HTR-8/SVneo (cell line): Measurements from ENCODE around the gene RALGPS1.
A peak's percentile ranks its signal among the peaks of the same experiment; 100 is the strongest.

Experiments used
- DNase-seq: peaks from one replicate; pipeline ENCODE4 v3.0.0; 2011; ENCODE audit warnings: low spot score, mixed read lengths; ENCODE audit not compliant: insufficient read length
- FAIRE-seq: peaks from 2 replicates; lab custom pipeline; 2011; peaks lifted over from hg19 to GRCh38; lab: Jason Lieb, UNC

RALGPS1 gene

DNA sequence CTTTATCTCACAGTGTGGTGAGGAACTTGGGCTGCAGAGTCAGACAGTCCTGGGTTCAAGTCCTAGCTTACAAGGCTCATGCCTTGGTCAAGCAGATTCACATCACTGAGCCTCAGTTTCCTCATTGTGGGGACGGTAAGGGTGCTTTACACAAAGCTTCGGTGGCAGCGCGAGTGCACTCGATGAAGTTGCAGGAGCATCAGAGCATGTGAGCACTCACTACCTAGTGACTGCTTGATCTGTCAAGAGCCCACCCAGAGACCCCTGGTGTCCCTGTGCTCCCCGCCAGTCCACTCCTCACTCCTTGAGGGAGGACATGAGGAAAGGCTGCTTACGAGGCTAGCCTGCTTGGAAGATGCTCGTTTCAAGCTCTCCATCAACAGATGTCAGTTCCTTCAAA lies 293.8 kb downstream of the RALGPS1 start:
- no peak for DNase-seq
- no peak for FAIRE-seq

DNA sequence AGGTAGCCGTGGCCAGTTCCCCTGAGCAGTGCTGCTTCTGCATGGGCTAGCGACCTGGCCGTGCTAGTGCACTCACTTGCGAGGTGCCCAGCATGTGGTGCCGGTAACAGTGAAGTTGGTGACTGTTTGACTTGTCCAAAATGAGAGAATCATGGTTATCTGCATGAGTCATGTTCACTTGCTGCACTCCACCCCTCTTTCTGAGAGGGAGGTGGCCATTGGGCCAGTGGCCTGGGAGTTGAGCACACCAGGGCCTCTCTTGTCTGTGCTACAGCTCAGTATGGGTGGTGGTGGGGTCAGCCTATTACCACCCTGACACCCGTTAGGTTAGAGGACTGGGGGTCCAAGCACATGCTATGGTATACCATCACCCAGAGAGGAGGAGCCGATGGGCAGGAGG lies 294.6 kb downstream of the RALGPS1 start:
- FAIRE-seq (no peak), DNase-seq (no peak)

GRCh38 chr9:127209948-127210640 lies 295.5 kb downstream of the RALGPS1 start:
- FAIRE-seq (no peak), DNase-seq (no peak)

DNA sequence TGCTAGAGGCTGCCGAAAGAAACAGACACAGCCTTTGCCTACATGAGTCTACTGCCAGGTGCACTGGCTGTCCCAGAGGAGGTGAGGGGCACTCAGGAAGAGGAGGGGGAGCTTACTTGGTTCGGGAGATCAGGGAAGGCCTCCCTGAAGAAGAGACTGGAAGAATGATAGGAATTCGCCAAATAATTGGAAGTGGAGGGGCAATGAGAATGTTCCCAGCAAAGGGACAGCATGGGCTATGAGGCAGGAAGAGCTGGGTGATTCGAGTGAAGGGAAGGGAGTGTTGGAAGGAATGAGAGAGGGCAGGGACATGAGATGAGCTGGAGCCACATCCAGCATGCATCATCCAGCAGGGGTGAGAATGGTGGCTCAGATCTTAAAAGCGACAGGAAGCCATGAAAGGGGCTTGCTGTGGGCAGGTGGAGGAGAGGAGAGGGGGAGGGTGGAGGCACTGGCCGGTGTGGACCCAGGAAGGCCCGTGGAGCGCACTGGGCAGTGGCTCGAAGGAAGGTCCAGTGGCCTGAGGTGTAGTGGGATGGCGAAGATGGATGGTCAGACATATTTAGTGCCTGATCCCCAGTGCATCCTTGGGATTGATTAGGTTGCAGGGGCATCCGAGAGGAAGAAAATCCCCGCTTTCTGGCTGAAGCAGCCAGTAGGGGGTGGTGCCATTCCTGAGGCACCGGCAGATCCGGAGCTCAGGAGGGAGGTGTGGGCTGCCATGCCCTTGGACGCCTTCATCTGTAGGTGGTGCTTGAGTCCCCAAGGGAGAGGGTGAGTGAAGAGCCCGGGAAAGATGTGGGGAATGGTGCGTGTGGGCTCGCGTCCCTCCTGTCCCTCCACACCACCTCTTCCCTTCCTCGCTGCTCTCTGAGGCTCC lies 296.5 kb downstream of the RALGPS1 start:
- FAIRE-seq (no peak), DNase-seq (no peak)

GRCh38 chr9:127211983-127212382 lies 297.4 kb downstream of the RALGPS1 start:
- FAIRE-seq (no peak), DNase-seq (no peak)

- DNase-seq, result no peak
- no peak for FAIRE-seq
These were observed 297.9 kb downstream of the RALGPS1 start for GRCh38 chr9:127212453-127212852.

GRCh38 chr9:127213859-127214258 lies 299.3 kb downstream of the RALGPS1 start:
- no peak for DNase-seq
- no peak for FAIRE-seq

DNA sequence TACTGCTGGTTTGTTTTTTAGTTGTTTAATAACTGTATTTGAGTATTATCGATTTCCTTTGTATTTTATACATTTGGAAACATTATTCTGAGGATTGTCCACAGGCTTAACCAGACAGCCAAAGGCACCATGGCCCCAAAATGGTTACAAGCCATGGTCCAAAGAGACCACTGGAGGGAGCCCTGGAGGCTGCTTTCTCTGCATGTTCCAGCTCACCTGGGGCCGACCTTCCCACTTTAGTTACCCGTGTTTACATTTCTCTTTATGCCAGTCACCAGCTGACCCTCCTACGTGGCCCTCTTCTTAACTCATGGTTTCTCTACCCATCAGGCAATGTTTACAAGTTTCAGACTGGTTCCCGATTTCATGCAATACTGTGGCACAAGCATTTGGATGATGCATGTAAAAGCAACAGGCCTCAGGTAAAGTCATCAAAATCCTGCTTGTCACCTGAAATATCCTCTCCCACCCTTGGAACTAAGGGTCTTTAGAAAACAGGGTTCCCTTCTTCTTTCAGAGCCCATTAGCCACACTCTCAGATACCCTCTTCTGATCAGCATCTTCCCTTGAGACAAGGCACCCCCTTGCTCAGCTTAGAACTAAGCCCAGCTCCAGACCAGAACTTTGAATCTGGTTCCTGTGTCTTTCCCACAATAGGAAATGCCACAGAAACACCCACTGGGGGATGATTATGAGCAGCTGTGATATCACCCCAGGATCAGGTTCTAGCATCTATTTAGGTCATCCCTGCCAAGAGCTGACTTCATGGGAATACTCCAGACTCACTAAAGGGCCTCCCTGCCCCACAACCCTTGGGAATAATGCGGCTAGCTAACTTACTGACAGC lies 300.1 kb downstream of the RALGPS1 start:
- FAIRE-seq, result no peak
- DNase-seq, result peak; percentile 65

DNA sequence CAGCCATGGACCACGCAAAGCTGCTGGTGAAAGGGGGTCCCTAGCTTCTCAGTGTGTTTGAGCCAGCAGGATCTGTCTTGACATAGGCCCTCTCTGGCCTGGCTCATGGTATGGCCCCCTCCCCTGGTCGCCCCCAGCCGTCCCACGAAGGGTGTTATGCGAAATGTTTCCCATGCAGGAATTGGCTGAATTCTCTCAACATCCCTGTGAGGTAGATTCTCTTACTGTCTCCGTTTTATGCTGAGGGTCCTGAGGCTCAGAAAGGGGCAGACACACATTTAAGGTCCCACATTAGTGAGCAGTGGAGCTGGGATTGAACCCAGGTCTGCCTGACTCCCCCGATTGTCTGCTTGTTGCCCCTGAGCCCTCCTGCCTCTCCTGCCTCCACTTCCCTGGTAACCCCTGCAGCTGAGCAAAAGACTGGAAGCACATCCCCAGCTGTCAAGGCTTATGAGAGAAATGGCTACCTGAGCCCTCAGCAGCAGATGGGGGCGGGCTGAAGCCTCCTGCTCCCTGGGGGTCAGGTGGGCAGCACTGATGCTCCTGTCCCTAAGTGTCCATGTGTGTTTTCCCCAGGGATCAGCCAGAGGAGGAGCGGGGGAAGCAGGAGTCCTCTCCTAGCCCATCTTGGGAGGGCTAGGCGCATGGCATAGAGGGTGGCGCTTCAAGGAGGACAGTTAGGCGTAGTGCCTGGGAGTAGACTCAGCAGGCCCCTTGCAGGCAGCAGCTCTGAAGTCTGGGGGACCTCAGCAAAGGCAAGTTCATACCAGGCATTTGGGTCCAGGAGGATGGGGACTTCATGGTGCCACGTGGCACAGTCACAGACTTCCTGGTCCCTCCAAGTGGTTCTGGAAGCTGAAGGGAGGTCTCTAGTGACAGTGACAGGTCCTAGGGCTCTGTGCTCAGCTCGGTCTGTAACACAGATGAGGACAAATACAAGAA lies 301.0 kb downstream of the RALGPS1 start:
- DNase-seq (no peak), FAIRE-seq (no peak)

DNA sequence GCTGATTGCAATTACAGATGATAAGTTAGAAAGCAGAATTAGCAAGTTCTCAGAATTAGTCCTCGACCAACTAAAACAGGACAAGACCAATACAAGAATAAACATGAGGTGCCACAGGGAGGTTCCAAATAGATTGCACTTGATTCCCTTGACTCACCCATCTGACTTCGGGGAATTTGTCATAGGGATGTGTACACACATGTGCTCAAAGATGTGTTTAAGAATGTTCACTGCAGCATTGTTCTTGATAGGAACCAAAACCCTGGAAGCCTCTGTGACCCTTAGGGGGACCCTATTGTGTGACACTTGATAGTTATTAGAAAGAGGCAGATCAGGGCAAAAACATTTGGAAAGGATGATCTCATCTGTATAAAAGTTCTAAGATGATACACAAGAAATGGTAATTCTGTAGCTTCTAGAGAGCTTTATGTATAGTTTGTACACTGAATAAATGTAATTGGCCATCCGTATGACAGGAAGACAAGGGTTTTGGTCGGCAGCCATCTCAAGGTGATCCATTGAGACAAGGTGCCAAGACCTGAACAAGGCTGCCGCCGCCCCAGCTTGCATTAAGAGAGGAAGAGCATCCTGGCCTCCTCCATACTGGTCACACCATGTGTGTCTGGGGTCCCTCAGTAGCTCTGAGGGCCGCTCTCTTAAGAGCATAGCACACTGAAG lies 301.8 kb downstream of the RALGPS1 start:
- DNase-seq, result no peak
- no peak for FAIRE-seq

DNA sequence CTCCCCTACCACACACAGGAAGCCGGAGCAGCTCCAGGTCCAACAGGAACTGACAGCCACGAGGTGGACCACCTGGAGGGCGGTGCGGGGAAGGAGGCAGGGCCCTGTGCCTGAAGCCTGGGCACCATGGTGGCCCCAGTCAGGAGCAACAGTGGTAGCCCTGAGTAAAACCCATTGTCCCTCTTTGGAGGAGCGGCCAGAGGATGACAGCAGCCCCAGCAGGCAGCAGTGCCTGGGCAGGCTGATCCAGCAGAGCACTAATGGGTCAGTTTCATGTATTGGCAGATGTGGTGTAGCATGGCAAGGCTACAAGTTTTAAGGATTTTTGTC lies 302.3 kb downstream of the RALGPS1 start:
- FAIRE-seq (no peak), DNase-seq (no peak)

GRCh38 chr9:127218818-127219217 lies 304.2 kb downstream of the RALGPS1 start:
- DNase-seq, result no peak
- no peak for FAIRE-seq

- no peak for FAIRE-seq
- DNase-seq, result no peak
These were observed 304.9 kb downstream of the RALGPS1 start for GRCh38 chr9:127219520-127219919.

DNA sequence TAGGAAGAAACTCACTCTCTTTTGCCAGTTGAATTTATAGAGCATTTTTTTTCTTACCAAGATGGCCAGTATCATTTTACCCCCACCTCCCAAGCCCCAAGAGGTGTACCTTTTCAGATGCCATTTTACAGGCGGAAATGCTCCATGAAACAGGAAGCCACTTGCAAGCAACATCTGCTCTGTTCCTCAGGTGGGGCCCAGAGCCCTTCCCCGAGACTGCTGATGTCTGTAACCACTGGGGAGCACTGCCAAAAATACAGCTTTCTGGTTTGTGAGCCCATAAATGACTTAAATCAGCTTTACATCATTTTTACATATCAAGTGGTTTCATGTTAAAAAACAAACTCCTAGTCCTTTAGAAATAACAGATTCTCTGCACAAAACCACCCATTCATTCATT lies 307.1 kb downstream of the RALGPS1 start:
- DNase-seq (no peak), FAIRE-seq (no peak)

GRCh38 chr9:127222388-127223095 lies 308.0 kb downstream of the RALGPS1 start:
- DNase-seq (no peak), FAIRE-seq (no peak)

- no peak for DNase-seq
- no peak for FAIRE-seq
These were observed 308.7 kb downstream of the RALGPS1 start for GRCh38 chr9:127223266-127223665.

DNA sequence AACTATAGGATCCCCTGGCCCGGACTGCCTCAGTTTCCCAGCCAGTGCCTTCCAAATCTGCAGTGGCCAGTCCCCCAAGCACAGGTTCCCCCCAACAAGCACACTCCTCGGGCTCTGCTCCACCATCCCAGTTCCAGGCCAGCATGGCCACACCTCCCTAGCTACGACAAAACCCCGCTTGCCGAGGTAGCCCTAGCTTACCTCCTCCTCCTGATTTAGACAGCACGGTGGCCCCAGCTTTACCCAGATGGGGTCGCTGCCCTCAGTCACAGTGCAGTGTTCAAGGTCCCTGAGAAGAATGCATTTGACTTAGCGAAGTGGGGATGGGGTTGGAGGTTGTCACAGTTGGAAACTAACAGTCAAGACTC lies 309.2 kb downstream of the RALGPS1 start:
- FAIRE-seq (no peak), DNase-seq (no peak)

- DNase-seq (peak; percentile 71), FAIRE-seq (no peak)
These were observed 309.7 kb downstream of the RALGPS1 start for GRCh38 chr9:127224178-127224882.
